GM19372 (cell line): ENCODE measurements around the gene TAF4.
"Not testable (repeated sequence)": the region's sequence is repeated elsewhere in the genome, so short reads cannot be mapped to it uniquely, and the experiment has no call there.

Source experiments
- ATAC-seq: cut with Tn5 transposase; IDR thresholded peaks from one replicate; pipeline ENCODE4 v1.9.1; 2021; ENCODE audit warnings: mild to moderate bottlenecking, low read depth, moderate library complexity; ENCODE audit not compliant: unreplicated experiment

Gene TAF4

DNA sequence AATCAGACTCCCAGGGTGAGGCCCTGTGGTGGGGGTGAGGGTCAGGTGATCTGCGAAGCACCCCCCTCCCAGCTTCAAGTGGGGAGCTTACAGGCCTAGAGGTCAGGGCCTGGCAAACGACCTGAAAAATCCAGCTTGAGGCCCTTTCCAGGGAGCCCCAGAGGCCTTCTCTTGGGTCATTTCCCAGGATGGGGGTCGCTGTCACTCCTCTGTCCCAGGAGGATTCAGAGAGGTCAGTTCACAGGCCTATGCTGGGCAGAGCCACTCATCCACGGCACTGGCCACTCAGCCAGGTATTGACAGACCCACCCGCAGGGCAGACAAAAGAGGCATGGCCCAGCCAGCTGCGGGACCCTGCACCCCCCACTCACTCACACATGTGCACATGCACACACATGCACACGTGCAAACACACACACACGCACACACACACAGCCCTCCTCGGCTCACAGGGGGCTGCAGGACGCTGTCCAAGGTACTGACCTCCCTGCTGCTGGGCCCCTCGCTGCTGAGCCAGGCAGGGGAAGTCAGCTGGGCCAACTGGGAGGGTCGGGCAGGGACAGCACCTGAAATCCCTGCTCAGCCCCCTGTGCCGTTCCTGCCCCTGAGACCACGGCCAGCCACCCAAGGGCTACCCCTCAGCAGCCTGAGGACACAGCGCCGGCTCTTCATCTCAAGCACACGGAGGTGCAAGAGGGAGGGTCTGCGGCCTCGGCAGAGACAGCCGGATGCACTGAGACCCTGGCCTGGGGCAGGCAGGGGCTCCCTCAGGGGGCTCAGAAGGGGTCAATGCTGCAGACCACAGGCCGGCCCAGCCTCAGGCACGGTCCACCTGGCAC, 113.8 kb downstream of the TAF4 start:
- no peak for ATAC-seq

GRCh38 chr20:61950641-61951071, 115.0 kb downstream of the TAF4 start:
- no peak for ATAC-seq

- no peak for ATAC-seq
Measured at GRCh38 chr20:61949714-61950640, 115.7 kb downstream of the TAF4 start.

DNA sequence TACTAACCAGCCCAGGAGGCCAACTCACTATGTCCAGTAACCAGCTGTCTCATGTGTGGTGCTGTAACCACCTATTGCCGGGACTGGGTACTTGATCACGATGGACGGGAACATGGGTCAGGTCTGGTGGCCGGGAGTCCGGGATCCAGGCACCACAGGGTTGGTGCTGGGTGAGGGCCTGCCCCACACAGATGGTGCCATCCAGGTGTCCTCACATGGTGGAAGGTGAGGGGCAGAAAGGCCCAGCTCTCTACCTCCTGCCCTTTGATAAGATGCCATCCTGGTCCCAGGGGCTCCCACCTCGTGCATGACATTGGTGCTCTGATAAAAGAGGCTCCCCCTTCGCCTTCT, 116.3 kb downstream of the TAF4 start:
- ATAC-seq: no peak

GRCh38 chr20:61948586-61949362, 116.9 kb downstream of the TAF4 start:
- no peak for ATAC-seq

GRCh38 chr20:61948056-61948455, 117.6 kb downstream of the TAF4 start:
- not testable (repeated sequence) for ATAC-seq

DNA sequence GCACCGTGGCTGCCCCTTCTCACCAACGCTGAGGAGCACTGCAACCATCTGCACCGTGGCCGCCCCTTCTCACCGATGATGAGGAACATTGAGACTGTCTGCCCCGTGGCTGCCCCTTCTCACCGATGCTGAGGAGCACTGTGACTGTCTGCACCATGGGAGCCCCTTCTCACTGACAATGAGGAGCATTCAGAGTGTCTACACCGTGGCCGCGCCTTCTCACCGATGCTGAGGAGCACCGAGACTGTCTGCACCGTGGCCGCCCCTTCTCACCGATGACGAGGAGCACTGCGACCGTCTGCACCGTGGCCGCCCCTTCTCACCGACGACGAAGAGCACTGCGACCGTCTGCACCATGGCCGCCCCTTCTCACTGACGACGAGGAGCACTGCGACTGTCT, 120.2 kb downstream of the TAF4 start:
- not testable (repeated sequence) for ATAC-seq

DNA sequence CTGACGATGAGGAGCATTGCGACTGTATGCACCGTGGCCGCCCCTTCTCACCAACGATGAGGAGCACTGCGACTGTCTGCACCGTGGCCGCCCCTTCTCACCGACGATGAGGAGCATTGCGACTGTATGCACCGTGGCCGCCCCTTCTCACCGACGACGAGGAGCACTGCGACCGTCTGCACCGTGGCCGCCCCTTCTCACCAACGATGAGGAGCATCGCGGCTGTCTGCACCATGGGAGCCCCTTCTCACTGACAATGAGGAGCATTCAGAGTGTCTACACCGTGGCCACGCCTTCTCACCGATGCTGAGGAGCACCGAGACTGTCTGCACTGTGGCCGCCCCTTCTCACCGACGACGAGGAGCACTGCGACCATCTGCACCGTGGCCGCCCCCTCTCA, 120.7 kb downstream of the TAF4 start:
- ATAC-seq: not testable (repeated sequence)

GRCh38 chr20:61942526-61942925, 123.2 kb downstream of the TAF4 start:
- no peak for ATAC-seq

- no peak for ATAC-seq
Measured at GRCh38 chr20:61941721-61942405, 123.8 kb downstream of the TAF4 start.

GRCh38 chr20:61940976-61941720, 124.5 kb downstream of the TAF4 start:
- ATAC-seq: no peak

- no peak for ATAC-seq
Measured at GRCh38 chr20:61940491-61940890, 125.2 kb downstream of the TAF4 start.

DNA sequence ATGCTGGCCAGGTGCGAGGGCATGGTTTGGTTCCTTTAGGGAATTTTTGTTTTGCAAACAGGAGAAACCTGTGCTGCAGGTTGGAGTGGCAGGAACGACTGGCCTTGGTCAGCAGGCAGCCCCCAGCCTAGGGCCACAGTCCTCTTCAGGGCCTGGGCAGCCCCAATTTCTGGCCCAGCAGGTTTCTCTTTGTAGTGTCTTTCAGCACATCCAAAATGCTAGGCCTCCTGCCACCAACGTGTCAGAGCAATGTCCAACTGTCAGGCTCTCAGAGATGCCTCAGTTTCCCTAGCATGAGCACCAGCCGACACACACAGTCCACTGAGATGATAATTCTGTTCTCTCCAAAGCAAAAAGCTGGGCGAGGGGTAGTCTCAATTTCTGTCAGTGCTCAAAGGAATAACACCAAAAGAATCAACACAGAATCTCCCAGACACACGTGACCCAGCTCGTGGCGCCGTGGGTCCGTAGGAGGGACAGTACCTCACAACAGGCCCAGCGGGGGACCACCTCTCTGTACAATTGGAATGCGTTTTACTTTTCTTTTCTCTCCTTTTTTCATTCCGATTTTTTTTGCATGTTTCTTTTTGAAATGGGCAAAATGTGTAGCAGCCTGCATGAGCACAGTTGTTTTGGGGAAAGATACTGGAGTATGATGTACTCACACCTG, 125.9 kb downstream of the TAF4 start:
- no peak for ATAC-seq

GRCh38 chr20:61938839-61939690, 126.6 kb downstream of the TAF4 start:
- no peak for ATAC-seq

DNA sequence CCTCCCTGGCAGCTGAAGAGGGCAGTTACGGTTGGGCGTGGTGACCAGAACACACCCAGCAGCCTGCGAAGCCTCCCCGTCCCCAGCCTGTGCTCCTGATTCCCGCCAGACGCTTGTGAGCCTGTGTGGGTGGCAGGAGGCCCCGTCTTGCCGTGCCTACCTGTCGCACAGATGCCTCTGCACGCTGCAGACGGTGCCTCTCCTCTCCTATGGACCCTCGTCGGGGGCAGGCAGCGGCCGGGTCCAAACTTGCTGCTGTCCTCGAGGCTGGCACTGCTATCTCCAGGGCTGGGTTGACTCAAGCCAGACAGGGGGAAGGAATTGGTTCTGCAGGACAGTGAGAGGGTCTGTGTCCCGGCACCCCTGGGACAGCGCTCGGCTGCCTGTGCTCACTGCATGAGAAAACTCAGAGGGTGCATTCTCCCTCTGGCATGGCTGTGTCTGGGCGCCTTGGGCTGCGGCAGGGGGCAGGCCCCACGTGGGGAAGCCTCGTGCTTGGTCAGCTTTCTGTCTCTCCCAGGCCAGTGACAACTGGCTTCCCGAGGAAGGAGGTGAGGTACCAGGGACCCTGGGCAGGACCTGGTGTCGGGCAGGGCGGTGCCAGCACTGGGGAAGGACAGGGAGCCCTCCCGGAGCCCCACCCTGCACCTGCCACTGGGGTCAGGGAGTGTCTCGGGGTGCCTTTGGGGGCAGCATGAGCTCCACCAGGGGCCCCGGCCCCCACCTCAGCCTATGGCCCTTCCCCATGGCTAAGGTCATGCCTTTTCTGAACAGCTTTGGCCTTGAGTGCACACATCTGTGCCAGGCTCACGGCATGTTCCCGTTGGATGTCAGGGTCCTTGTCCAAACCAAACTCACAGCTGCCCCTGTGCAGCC, 127.5 kb downstream of the TAF4 start:
- no peak for ATAC-seq

GRCh38 chr20:61937146-61937962, 128.3 kb downstream of the TAF4 start:
- ATAC-seq: no peak
